ENCODE results near the gene ZMAT1. TPM values are rescaled to one million over a fixed set of nuclear protein-coding genes. Genes with fewer than 3 reads are reported as not detected.
"Not testable (repeated sequence)": the region's sequence is repeated elsewhere in the genome, so short reads cannot be mapped to it uniquely, and the experiment has no call there.

Gene ZMAT1
- polyA plus RNA-seq, 1 donor (not counting 4 experiments of a cell fraction or from before 2014, with no cell fraction given): 0.04 TPM

DNA sequence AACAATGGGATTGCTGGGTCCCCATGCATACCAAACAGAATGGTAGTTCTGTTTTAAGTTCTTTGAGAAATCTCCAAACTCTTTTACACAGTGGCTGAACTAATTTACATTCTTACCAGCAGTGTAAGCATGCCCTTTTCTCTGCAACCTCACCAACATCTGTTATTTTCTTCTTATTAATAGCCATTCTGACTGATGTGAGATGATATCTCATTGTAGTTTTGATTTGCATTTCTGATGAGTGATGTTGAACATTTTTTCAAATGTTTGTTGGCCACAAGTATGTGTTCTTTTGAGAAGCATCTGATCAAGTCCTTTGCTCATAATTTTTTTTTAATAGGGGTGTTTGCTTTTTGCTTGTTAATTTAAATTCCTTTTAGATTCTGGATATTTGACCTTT lies 41.2 kb upstream of the ZMAT1 start:
- dilution Hi-C loops (cut with MboI; ENCODE audit: extremely low pct_ligation_motif_present, low sequenced_read_pairs): no loop called here
- H2AFZ ChIP-seq (ENCODE audit: control insufficient read depth, low read length): no peak overlapping the region
- no peak overlapping the region for H3K27ac ChIP-seq (ENCODE audit: control insufficient read depth, insufficient read depth, low read length)
- no peaks in the 10 kb centered on the region for H3K79me2 ChIP-seq (ENCODE audit: control insufficient read depth, insufficient read depth, low read length)
- H4K20me1 ChIP-seq (ENCODE audit: control insufficient read depth, extremely low read depth, insufficient read depth, low read length): no peaks in the 10 kb centered on the region
- TF ChIP-seq EZH2 (IDR thresholded peaks at IDR 0.05; ENCODE audit: low read length): no peak
- TF ChIP-seq, protein P1, sequence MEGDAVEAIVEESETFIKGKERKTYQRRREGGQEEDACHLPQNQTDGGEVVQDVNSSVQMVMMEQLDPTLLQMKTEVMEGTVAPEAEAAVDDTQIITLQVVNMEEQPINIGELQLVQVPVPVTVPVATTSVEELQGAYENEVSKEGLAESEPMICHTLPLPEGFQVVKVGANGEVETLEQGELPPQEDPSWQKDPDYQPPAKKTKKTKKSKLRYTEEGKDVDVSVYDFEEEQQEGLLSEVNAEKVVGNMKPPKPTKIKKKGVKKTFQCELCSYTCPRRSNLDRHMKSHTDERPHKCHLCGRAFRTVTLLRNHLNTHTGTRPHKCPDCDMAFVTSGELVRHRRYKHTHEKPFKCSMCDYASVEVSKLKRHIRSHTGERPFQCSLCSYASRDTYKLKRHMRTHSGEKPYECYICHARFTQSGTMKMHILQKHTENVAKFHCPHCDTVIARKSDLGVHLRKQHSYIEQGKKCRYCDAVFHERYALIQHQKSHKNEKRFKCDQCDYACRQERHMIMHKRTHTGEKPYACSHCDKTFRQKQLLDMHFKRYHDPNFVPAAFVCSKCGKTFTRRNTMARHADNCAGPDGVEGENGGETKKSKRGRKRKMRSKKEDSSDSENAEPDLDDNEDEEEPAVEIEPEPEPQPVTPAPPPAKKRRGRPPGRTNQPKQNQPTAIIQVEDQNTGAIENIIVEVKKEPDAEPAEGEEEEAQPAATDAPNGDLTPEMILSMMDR (optimal IDR thresholded peaks at IDR 0.05 in 1 of 3, IDR thresholded peaks at IDR 0.05 in 1 of 3, conservative IDR thresholded peaks at IDR 0.05 in 1 of 3; ENCODE audit: extremely low read depth in 1 of 3, insufficient read depth in 2 of 3, low read length in 3 of 3): no peak
- H3K4me2 ChIP-seq (ENCODE audit: control insufficient read depth, extremely low read depth, insufficient read depth, low read depth, low read length): no peak overlapping the region
- DNase-seq (ENCODE audit: low read depth, low spot score) (no peak), FAIRE-seq (no peak)
- no peaks in the 10 kb centered on the region for H3K9me3 ChIP-seq (ENCODE audit: control insufficient read depth, low read depth, low read length)
- H3K4me1 ChIP-seq (ENCODE audit: control insufficient read depth, extremely low read depth, insufficient read depth, low read length): no peaks in the 10 kb centered on the region
- H3K9ac ChIP-seq (ENCODE audit: control insufficient read depth, extremely low read depth, insufficient read depth, low read length): no peak overlapping the region
- no peaks in the 10 kb centered on the region for H3K27me3 ChIP-seq (ENCODE audit: control insufficient read depth, extremely low read depth, insufficient read depth, low read length)
- H3K36me3 ChIP-seq (ENCODE audit: control insufficient read depth in 2 of 2, extremely low read depth in 1 of 2, insufficient read depth in 2 of 2, low read length in 2 of 2): no peaks in the 10 kb centered on the region
- H3K9me1 ChIP-seq (ENCODE audit: control insufficient read depth, extremely low read depth, insufficient read depth, low read length): no peaks in the 10 kb centered on the region
- no peak overlapping the region for H3K4me3 ChIP-seq (ENCODE audit: control insufficient read depth in 2 of 3, extremely low read depth in 1 of 3, insufficient read depth in 2 of 3, low read depth in 1 of 3, low read length in 3 of 3)

DNA sequence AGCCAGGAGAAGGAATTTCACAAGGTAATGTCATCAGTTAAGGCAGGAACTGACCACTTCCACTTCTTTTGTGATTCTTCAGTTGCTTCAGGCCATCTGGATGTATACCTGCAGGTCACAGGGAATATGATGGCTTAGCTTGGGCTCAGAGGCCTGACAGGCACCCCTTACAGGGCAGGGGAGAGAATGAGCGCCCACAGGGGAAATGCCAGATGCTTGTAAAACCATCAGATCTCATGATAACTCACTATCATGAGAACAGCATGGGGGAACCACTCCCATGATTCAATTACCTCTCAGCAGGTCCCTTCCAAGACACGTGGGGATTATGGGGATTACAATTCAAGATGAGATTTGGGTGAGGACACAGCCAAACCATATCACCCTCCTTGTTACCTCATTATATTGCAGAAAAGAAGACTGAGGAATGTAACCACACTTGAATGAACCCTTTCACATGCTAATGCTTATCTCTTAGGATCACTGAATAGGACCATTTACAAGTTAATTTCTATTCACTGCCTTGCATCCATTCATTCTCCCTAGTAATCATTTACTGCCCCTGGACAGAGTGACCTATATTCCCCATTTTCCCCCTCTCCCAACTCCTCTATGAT lies 33.2 kb upstream of the ZMAT1 start:
- H3K9me1 ChIP-seq (ENCODE audit: control insufficient read depth, extremely low read depth, insufficient read depth, low read length); H3K36me3 ChIP-seq (ENCODE audit: control insufficient read depth in 2 of 2, extremely low read depth in 1 of 2, insufficient read depth in 2 of 2, low read length in 2 of 2); H3K27ac ChIP-seq (ENCODE audit: control insufficient read depth, insufficient read depth, low read length); FAIRE-seq; H3K4me3 ChIP-seq (ENCODE audit: control insufficient read depth in 2 of 3, extremely low read depth in 1 of 3, insufficient read depth in 2 of 3, low read depth in 1 of 3, low read length in 3 of 3); H3K4me1 ChIP-seq (ENCODE audit: control insufficient read depth, extremely low read depth, insufficient read depth, low read length); H3K9me3 ChIP-seq (ENCODE audit: control insufficient read depth, low read depth, low read length); H2AFZ ChIP-seq (ENCODE audit: control insufficient read depth, low read length); H4K20me1 ChIP-seq (ENCODE audit: control insufficient read depth, extremely low read depth, insufficient read depth, low read length); dilution Hi-C loops (cut with MboI; ENCODE audit: extremely low pct_ligation_motif_present, low sequenced_read_pairs); H3K9ac ChIP-seq (ENCODE audit: control insufficient read depth, extremely low read depth, insufficient read depth, low read length); H3K79me2 ChIP-seq (ENCODE audit: control insufficient read depth, insufficient read depth, low read length); H3K4me2 ChIP-seq (ENCODE audit: control insufficient read depth, extremely low read depth, insufficient read depth, low read depth, low read length); DNase-seq (ENCODE audit: low read depth, low spot score); H3K27me3 ChIP-seq (ENCODE audit: control insufficient read depth, extremely low read depth, insufficient read depth, low read length): not testable (repeated sequence)

DNA sequence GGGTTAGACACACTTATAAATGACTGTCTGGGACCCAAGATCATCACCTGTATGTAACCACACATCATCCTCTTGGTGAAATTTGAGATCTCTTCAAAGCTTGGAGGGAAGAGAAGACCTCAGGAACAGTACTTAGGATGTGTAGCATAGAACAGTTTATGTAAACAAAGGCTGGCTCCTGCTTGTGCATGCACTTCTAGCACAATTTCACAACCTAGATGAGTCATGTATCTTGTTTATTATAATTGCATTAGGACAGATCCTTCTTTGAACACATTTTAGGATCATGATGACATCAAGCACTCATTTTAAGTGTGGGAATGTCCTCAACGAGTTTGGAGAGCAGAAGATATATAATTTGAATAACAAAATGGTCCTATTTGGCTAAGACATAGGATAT lies 26.3 kb upstream of the ZMAT1 start:
- dilution Hi-C loops (cut with MboI; ENCODE audit: extremely low pct_ligation_motif_present, low sequenced_read_pairs): no loop called here
- Histone ChIP-seq H3K79me2 (ENCODE audit: control insufficient read depth, insufficient read depth, low read length) (no peaks in the 10 kb centered on the region), H3K4me3 (ENCODE audit: control insufficient read depth in 2 of 3, extremely low read depth in 1 of 3, insufficient read depth in 2 of 3, low read depth in 1 of 3, low read length in 3 of 3) (no peak overlapping the region), H3K27ac (ENCODE audit: control insufficient read depth, insufficient read depth, low read length) (no peak overlapping the region), H3K27me3 (ENCODE audit: control insufficient read depth, extremely low read depth, insufficient read depth, low read length) (no peaks in the 10 kb centered on the region), H3K9ac (ENCODE audit: control insufficient read depth, extremely low read depth, insufficient read depth, low read length) (no peak overlapping the region), H4K20me1 (ENCODE audit: control insufficient read depth, extremely low read depth, insufficient read depth, low read length) (no peaks in the 10 kb centered on the region), H3K4me1 (ENCODE audit: control insufficient read depth, extremely low read depth, insufficient read depth, low read length) (no peaks in the 10 kb centered on the region), H2AFZ (ENCODE audit: control insufficient read depth, low read length) (no peak overlapping the region), H3K9me1 (ENCODE audit: control insufficient read depth, extremely low read depth, insufficient read depth, low read length) (no peaks in the 10 kb centered on the region), H3K36me3 (ENCODE audit: control insufficient read depth in 2 of 2, extremely low read depth in 1 of 2, insufficient read depth in 2 of 2, low read length in 2 of 2) (no peaks in the 10 kb centered on the region), H3K9me3 (ENCODE audit: control insufficient read depth, low read depth, low read length) (no peaks in the 10 kb centered on the region), H3K4me2 (ENCODE audit: control insufficient read depth, extremely low read depth, insufficient read depth, low read depth, low read length) (no peak overlapping the region)
- no peak for DNase-seq (ENCODE audit: low read depth, low spot score)
- no peak for TF ChIP-seq EZH2 (IDR thresholded peaks at IDR 0.05; ENCODE audit: low read length)
- TF ChIP-seq, protein P1 (optimal IDR thresholded peaks at IDR 0.05 in 1 of 3, IDR thresholded peaks at IDR 0.05 in 1 of 3, conservative IDR thresholded peaks at IDR 0.05 in 1 of 3; ENCODE audit: extremely low read depth in 1 of 3, insufficient read depth in 2 of 3, low read length in 3 of 3): no peak
- FAIRE-seq: no peak
